K562 (cell line): ENCODE results near the gene STON1. TPM values are rescaled to one million over a fixed set of nuclear protein-coding genes. Genes with fewer than 3 reads are reported as not detected.

ENCODE experiments used
- ATAC-seq: fragments of 200-7000 bp; cut with Tn5 transposase; 3 replicates; pipeline ENCODE4 v1.9.1; 2020; ENCODE audit warnings: moderate library complexity
- BruUV-seq: library from RNA; stranded (reverse); fragments of 400-500 nt; replicated peaks from 2 replicates; lab custom pipeline; 2021; lab: Mats Ljungman, UMichigan
- CTCF ChIA-PET: fragments of 300-600 bp; formaldehyde crosslinking; extraction: SDS; loops from one replicate; lab custom pipeline; 2021; ENCODE audit warnings: low intra/inter-chr PET ratio; lab: Yijun Ruan, JAX
- POLR2A ChIA-PET: fragments of 300-600, 350-650 bp; sonication (Branson Sonifier 250); formaldehyde crosslinking; extraction: SDS; loops from one replicate; lab custom pipeline; 2021; ENCODE audit warnings: antibody characterized with exemption, inconsistent platforms; lab: Yijun Ruan, JAX
- DNase-seq, 4 experiments: peaks; one replicate each; pipeline versions ENCODE4 v3.0.0 to v3.0.0-alpha.2; 2011 to 2018; ENCODE audit warnings: low spot score in 3 of 4, mixed read lengths in 3 of 4; ENCODE audit errors: extremely low read depth in 1 of 4
- FAIRE-seq: peaks from 2 replicates; lab custom pipeline; 2011; peaks lifted over from hg19 to GRCh38; lab: Jason Lieb, UNC
- H2AFZ ChIP-seq: 2 replicates; pipeline ENCODE4 v1.6.0; 2011; ENCODE audit warnings: low read depth, low read length, control low read depth, inconsistent platforms
- H3K27ac ChIP-seq: fragments of 200-600 bp; 3 replicates; pipeline ENCODE4 v1.8.0; 2011; ENCODE audit warnings: low read depth, mild to moderate bottlenecking, control low read depth, inconsistent platforms, low read length, moderate library complexity, mixed read lengths; ENCODE audit errors: extremely low read depth
- H3K27me3 ChIP-seq, 2 experiments: fragments of 300-600 bp in 1 of 2; 2 replicates in 1 of 2; 3 replicates in 1 of 2; pipeline versions ENCODE4 v1.6.0 to v1.8.0; 2011; ENCODE audit warnings: inconsistent platforms in 2 of 2, low read length in 2 of 2, mild to moderate bottlenecking in 1 of 2, mixed read lengths in 1 of 2, moderate library complexity in 1 of 2; ENCODE audit not compliant: control insufficient read depth in 2 of 2, insufficient read depth in 2 of 2
- H3K36me3 ChIP-seq: fragments of 300-600 bp; 3 replicates; pipeline ENCODE4 v1.8.0; 2011; ENCODE audit warnings: mild to moderate bottlenecking, low read length, inconsistent platforms; ENCODE audit not compliant: control insufficient read depth, insufficient read depth
- H3K4me1 ChIP-seq, 2 experiments: fragments of 200-600 bp in 1 of 2; replicated peaks in 1 of 2; 2 replicates in 1 of 2; 3 replicates in 1 of 2; pipeline versions ENCODE4 v1.5.1 to v1.8.0; 2011; ENCODE audit warnings: inconsistent platforms in 2 of 2, low read length in 2 of 2, mild to moderate bottlenecking in 1 of 2, mixed read lengths in 1 of 2, moderate library complexity in 1 of 2; ENCODE audit not compliant: control insufficient read depth in 2 of 2, insufficient read depth in 2 of 2
- H3K4me2 ChIP-seq: 2 replicates; pipeline ENCODE4 v1.6.1; 2011; ENCODE audit warnings: low read length, control low read depth, inconsistent platforms, mixed read lengths; ENCODE audit not compliant: insufficient read depth
- H3K4me3 ChIP-seq: fragments of 200-600 bp; sonication (generic), shearing (Covaris generic); 2 replicates; pipeline ENCODE4 v1.5.1; 2016; ENCODE audit warnings: control low read depth, inconsistent platforms
- H3K79me2 ChIP-seq: fragments of 200-600 bp; 3 replicates; pipeline ENCODE4 v1.8.0; 2011; ENCODE audit warnings: low read length, inconsistent platforms; ENCODE audit not compliant: control insufficient read depth, insufficient read depth
- H3K9ac ChIP-seq, 2 experiments: 2 replicates each; pipeline versions ENCODE4 v1.6.0 to v1.6.1; 2011; ENCODE audit warnings: low read depth in 2 of 2, low read length in 2 of 2, control low read depth in 1 of 2, inconsistent platforms in 1 of 2, mild to moderate bottlenecking in 1 of 2, mixed read lengths in 1 of 2; ENCODE audit not compliant: insufficient read depth in 1 of 2
- H3K9me1 ChIP-seq: one replicate; pipeline ENCODE4 v1.6.0; 2011; ENCODE audit warnings: inconsistent platforms, mild to moderate bottlenecking, low read length, moderate library complexity; ENCODE audit not compliant: control insufficient read depth, insufficient read depth
- H3K9me3 ChIP-seq: replicated peaks from 2 replicates; pipeline ENCODE4 v1.5.1; 2011; ENCODE audit warnings: low read depth, low read length, inconsistent platforms; ENCODE audit not compliant: control insufficient read depth, insufficient read depth
- H4K20me1 ChIP-seq: replicated peaks from 2 replicates; pipeline ENCODE4 v1.6.1; 2011; ENCODE audit warnings: low read length, inconsistent platforms, mixed read lengths; ENCODE audit not compliant: control insufficient read depth, insufficient read depth
- ATF7 ChIP-seq: fragments of 450-650 bp; IDR thresholded peaks from 2 replicates; pipeline ENCODE4 v1.7.1; 2014; ENCODE audit warnings: mild to moderate bottlenecking, moderate library complexity
- CBX3 ChIP-seq, 2 experiments: IDR thresholded peaks; 1 replicate in 1 of 2; 2 replicates in 1 of 2; pipeline ENCODE4 v1.6.1; 2012; ENCODE audit warnings: inconsistent platforms in 2 of 2, low read length in 2 of 2, borderline replicate concordance in 1 of 2, control low read depth in 1 of 2
- CHD2 ChIP-seq: IDR thresholded peaks from 2 replicates; pipeline ENCODE4 v1.6.1; 2011; ENCODE audit warnings: low read depth, low read length
- DDX20 ChIP-seq: fragments of 450-650 bp; IDR thresholded peaks from 2 replicates; pipeline ENCODE4 v1.6.1; 2016; ENCODE audit warnings: missing genetic modification characterization, low read depth, mild to moderate bottlenecking, missing compliant biosample characterization, moderate library complexity
- HMG20A ChIP-seq: fragments of 450-650 bp; formaldehyde crosslinking; conservative IDR thresholded peaks from 2 replicates; pipeline ENCODE4 v1.4.0; 2020; ENCODE audit warnings: mild to moderate bottlenecking, mixed read lengths
- SMARCA5 ChIP-seq: fragments of 450-650 bp; IDR thresholded peaks from 2 replicates; pipeline ENCODE4 v1.6.1; 2016
- SOX6 ChIP-seq: fragments of 450-650 bp; IDR thresholded peaks from 2 replicates; pipeline ENCODE4 v1.6.1; 2014; ENCODE audit warnings: mild to moderate bottlenecking
- U2AF2 ChIP-seq: fragments of 200-400 bp; formaldehyde crosslinking; optimal IDR thresholded peaks from 2 replicates; pipeline ENCODE3; 2017; ENCODE audit warnings: low read depth, mild to moderate bottlenecking, low read length
- ZC3H11A ChIP-seq: IDR thresholded peaks from 2 replicates; pipeline ENCODE4 v1.6.1; 2012; ENCODE audit warnings: low read depth, low read length, improper control_type of control experiment
- ZFPM2 ChIP-seq: fragments of 250-450 bp; sonication (Bioruptor Pico); IDR thresholded peaks from 2 replicates; pipeline ENCODE4 v1.5.1; 2022; ENCODE audit warnings: mild to moderate bottlenecking
- ZNF282 ChIP-seq: sonication (generic); formaldehyde crosslinking; IDR thresholded peaks from 2 replicates; pipeline ENCODE4 v1.8.1; 2023; ENCODE audit warnings: missing genetic modification reagents
- ZNF584 ChIP-seq: fragments of 200-800 bp; sonication (Bioruptor generic); IDR thresholded peaks from 2 replicates; pipeline ENCODE4 v1.6.1; 2016; ENCODE audit warnings: low read depth, mild to moderate bottlenecking, missing genetic modification characterization, missing compliant biosample characterization
- WGBS: fragments of 100-300 bp; shearing (Covaris generic); methylation state at CpG from one replicate; pipeline ENCODE4 v1.1.6; 2016; ENCODE audit warnings: low coverage, mixed read lengths; ENCODE audit not compliant: insufficient coverage; ENCODE audit errors: missing lambda C conversion rate; 5-methylcytosine and 5-hydroxymethylcytosine counted together
- in situ Hi-C: fragments of 300-500 bp; cut with MboI; formaldehyde crosslinking; loops from 4 replicates; pipeline ENCODE4 v1.15.0; 2018; ENCODE audit warnings: inconsistent platforms, mixed read lengths
- intact Hi-C: fragments of 100-400 bp; cut with micrococcal nuclease; formaldehyde crosslinking; loops from 2 replicates; pipeline ENCODE4 v1.14.2; 2022
- polyA plus RNA-seq, 8 experiments: library from polyadenylated mRNA; depleted of rRNA in 4 of 8; stranded (reverse) in 5 of 8; unstranded in 3 of 8; fragments of >200 nt; fragmentation: Nextera tagmentation in 2 of 8; fragmentation: Illumina TruSeq in 1 of 8; extraction: Ambion mirVana in 2 of 8; extraction: Trizol in 1 of 8; gene quantifications; 2 replicates each; pipeline versions ENCODE4 v1.2.1 to v1.2.3, GENCODE V29; 2011 to 2014; ENCODE audit warnings: inconsistent platforms in 1 of 8, missing spikeins in 1 of 8
- total RNA-seq, 7 experiments: library from RNA; depleted of rRNA in 6 of 7; stranded (reverse); fragments of >200 nt in 6 of 7; fragmentation: Illumina TruSeq in 2 of 7; extraction: Trizol in 2 of 7; gene quantifications; 2 replicates each; pipeline versions ENCODE4 v1.2.1 to v1.2.3, GENCODE V29; 2011 to 2021; ENCODE audit warnings: low replicate concordance in 1 of 7
- TF ChIP-seq, protein P1 (sequence below): fragments of 200-800 bp; sonication (Bioruptor generic); IDR thresholded peaks from 2 replicates; pipeline ENCODE4 v1.6.1; 2017; ENCODE audit warnings: missing genetic modification characterization, missing compliant biosample characterization
- TF ChIP-seq, protein P2 (sequence below): conservative IDR thresholded peaks from 2 replicates; pipeline ENCODE4 v1.6.1; 2011; ENCODE audit warnings: low read depth, mild to moderate bottlenecking, low read length; ENCODE audit not compliant: control insufficient read depth
- TF ChIP-seq, protein P3 (sequence below), 2 experiments: fragments of 450-650 bp; IDR thresholded peaks; 2 replicates each; pipeline ENCODE4 v1.6.1; 2016

STON1 gene
- total and polyA plus RNA-seq, 9 of the 15 experiments (the other 6 are each of a cell fraction or from before 2014, with no cell fraction given) = 0.07 to 1.2 (median 0.55) TPM

DNA sequence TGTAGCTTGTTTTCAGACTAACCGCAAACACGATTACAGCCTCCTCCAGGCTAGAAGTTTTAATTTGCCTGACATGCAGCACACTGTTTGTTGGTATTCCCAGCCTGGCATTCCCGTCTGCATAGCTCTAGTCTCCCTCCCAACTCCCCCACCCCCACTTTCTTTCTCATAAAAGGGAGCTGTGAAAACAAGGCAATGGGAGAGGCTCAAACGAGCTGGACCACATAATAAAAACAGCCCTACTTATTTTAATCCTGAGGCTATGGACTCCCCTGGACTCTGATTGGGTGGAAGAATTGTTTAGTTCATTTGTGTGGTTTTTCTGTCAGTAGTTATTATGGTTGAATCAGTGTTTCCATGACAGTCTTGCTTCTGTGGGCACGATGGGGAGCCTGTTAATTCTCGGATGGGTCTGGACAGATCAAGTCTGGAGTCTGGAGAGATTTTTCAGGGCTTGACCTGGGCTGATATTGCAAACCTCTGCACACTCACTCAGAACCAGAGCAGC, 1.2 kb downstream of the STON1 start (continued):
- TF ChIP-seq U2AF2 = no peak
- no peak for TF ChIP-seq ATF7
- no peak for TF ChIP-seq ZNF584 (CRISPR knock-in tag)
- no peak for TF ChIP-seq ZFPM2 (CRISPR knock-in tag)
- TF ChIP-seq, protein P1, sequence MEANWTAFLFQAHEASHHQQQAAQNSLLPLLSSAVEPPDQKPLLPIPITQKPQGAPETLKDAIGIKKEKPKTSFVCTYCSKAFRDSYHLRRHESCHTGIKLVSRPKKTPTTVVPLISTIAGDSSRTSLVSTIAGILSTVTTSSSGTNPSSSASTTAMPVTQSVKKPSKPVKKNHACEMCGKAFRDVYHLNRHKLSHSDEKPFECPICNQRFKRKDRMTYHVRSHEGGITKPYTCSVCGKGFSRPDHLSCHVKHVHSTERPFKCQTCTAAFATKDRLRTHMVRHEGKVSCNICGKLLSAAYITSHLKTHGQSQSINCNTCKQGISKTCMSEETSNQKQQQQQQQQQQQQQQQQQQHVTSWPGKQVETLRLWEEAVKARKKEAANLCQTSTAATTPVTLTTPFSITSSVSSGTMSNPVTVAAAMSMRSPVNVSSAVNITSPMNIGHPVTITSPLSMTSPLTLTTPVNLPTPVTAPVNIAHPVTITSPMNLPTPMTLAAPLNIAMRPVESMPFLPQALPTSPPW (CRISPR knock-in tag) = no peak
- TF ChIP-seq SOX6 = no peak
- no peak for TF ChIP-seq CHD2
- no peak for TF ChIP-seq DDX20 (tag)
- TF ChIP-seq SMARCA5 = no peak

DNA sequence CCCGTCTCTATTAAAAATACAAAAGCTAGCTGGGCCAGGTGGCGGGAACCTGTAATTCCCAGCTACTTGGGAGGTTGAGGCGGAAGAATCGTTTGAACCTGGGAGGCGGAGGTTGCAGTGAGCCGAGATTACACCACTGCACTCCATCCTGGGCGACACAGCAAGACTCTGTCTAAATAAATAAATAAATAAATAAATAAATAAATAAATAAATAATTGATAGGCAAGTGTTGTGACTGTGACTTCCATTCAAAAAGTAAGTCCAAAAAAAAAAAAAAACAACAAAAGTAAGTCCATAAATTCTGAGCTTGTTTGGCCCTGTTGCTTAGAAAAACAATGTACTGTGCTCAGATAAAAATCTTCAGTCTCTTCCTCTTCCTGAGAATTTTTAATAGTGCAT, 2.2 kb downstream of the STON1 start:
- no peak overlapping the region for H3K4me2 ChIP-seq
- no peak for FAIRE-seq
- TF ChIP-seq, protein P2, sequence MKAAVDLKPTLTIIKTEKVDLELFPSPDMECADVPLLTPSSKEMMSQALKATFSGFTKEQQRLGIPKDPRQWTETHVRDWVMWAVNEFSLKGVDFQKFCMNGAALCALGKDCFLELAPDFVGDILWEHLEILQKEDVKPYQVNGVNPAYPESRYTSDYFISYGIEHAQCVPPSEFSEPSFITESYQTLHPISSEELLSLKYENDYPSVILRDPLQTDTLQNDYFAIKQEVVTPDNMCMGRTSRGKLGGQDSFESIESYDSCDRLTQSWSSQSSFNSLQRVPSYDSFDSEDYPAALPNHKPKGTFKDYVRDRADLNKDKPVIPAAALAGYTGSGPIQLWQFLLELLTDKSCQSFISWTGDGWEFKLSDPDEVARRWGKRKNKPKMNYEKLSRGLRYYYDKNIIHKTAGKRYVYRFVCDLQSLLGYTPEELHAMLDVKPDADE = no peak
- TF ChIP-seq ZNF282 (no peak), HMG20A (no peak), ZC3H11A (no peak), CBX3 (IDR thresholded peaks at IDR 0.05; ENCODE audit: borderline replicate concordance in 1 of 2, low read length in 2 of 2) (no peak)
- TF ChIP-seq, protein P3, sequence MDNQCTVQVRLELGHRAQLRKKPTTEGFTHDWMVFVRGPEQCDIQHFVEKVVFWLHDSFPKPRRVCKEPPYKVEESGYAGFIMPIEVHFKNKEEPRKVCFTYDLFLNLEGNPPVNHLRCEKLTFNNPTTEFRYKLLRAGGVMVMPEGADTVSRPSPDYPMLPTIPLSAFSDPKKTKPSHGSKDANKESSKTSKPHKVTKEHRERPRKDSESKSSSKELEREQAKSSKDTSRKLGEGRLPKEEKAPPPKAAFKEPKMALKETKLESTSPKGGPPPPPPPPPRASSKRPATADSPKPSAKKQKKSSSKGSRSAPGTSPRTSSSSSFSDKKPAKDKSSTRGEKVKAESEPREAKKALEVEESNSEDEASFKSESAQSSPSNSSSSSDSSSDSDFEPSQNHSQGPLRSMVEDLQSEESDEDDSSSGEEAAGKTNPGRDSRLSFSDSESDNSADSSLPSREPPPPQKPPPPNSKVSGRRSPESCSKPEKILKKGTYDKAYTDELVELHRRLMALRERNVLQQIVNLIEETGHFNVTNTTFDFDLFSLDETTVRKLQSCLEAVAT (IDR thresholded peaks at IDR 0.05) = no peak

More for the DNA sequence above, 2.2 kb downstream of the STON1 start:
- Histone ChIP-seq H3K36me3 (no peaks in the 10 kb centered on the region), H3K9me1 (no peaks in the 10 kb centered on the region), H4K20me1 (no peaks in the 10 kb centered on the region), H3K4me1 (peaks cover 3 to 12% of the 10 kb centered on the region in 2 experiments; a peak in 3 of 5 replicates), H3K9me3 (no peaks in the 10 kb centered on the region), H3K9ac (no peak overlapping the region), H3K4me3 (no peak overlapping the region), H2AFZ (no peak overlapping the region), H3K79me2 (no peaks in the 10 kb centered on the region), H3K27me3 (no peaks in the 10 kb centered on the region), H3K27ac (no peak overlapping the region)
- ChIA-PET CTCF (no interaction called here), POLR2A (interaction anchor here (1.8 kb wide), 1 partner anchor 8 kb away, joined by 4 read pairs; no protein-coding TSS in a partner anchor)
- no peak for ATAC-seq
- BruUV-seq = no TSS peak
- in situ Hi-C loops (no loop called here), intact Hi-C loops (loop anchor here (5.0 kb wide), 1 partner anchor 60 kb away; no protein-coding TSS in a partner anchor)
- 75% methylated on average over 7 of the region's 7 CpGs for WGBS
- DNase-seq = no peak
